H9 (cell line): Measurements from ENCODE around the gene CHCHD1. TPM values are rescaled to one million over a fixed set of nuclear protein-coding genes. Genes with fewer than 3 reads are reported as not detected.

Source experiments
- DNase-seq: peaks from one replicate; pipeline ENCODE4 v3.0.0-alpha.2; 2017
- H2AFZ ChIP-seq: one replicate; pipeline ENCODE4 v1.6.1; 2013; ENCODE audit warnings: mild to moderate bottlenecking, low read length, control low read depth, moderate library complexity
- H2AK5ac ChIP-seq: 2 replicates; pipeline ENCODE4 v1.6.1; 2013; ENCODE audit warnings: low read length, control low read depth, mixed read lengths; ENCODE audit not compliant: insufficient read length
- H2BK120ac ChIP-seq: one replicate; pipeline ENCODE4 v1.6.1; 2013; ENCODE audit warnings: low read depth, mild to moderate bottlenecking, low read length, control low read depth, inconsistent platforms; ENCODE audit not compliant: poor library complexity, severe bottlenecking
- H2BK12ac ChIP-seq: 2 replicates; pipeline ENCODE4 v1.6.1; 2013; ENCODE audit warnings: low read length, control low read depth, mixed read lengths, low read depth; ENCODE audit not compliant: insufficient read length
- H2BK15ac ChIP-seq: 2 replicates; pipeline ENCODE4 v1.6.1; 2013; ENCODE audit warnings: low read depth, low read length, control low read depth
- H2BK20ac ChIP-seq: one replicate; pipeline ENCODE4 v1.6.1; 2013; ENCODE audit warnings: low read depth, mild to moderate bottlenecking, low read length, control low read depth, inconsistent platforms; ENCODE audit not compliant: poor library complexity, severe bottlenecking
- H2BK5ac ChIP-seq: 2 replicates; pipeline ENCODE4 v1.6.1; 2013; ENCODE audit warnings: low read length, control low read depth, mixed read lengths; ENCODE audit not compliant: insufficient read length
- H3K14ac ChIP-seq: 2 replicates; pipeline ENCODE4 v1.6.1; 2013; ENCODE audit warnings: low read length, control low read depth; ENCODE audit not compliant: insufficient read depth
- H3K18ac ChIP-seq: 2 replicates; pipeline ENCODE4 v1.6.1; 2013; ENCODE audit warnings: low read depth, mild to moderate bottlenecking, mixed read lengths, low read length, control low read depth; ENCODE audit not compliant: insufficient read length
- H3K23ac ChIP-seq: 2 replicates; pipeline ENCODE4 v1.6.1; 2013; ENCODE audit warnings: low read length, control low read depth, mixed read lengths, low read depth; ENCODE audit not compliant: insufficient read length
- H3K23me2 ChIP-seq: 2 replicates; pipeline ENCODE4 v1.6.1; 2013; ENCODE audit warnings: low read depth, mild to moderate bottlenecking, mixed read lengths, low read length, control low read depth; ENCODE audit not compliant: insufficient read length, poor library complexity, severe bottlenecking
- H3K27ac ChIP-seq: 2 replicates; pipeline ENCODE4 v1.5.1; 2013; ENCODE audit warnings: low read length, control low read depth, mixed read lengths, low read depth; ENCODE audit not compliant: insufficient read length
- H3K27me3 ChIP-seq: 2 replicates; pipeline ENCODE4 v1.6.1; 2013; ENCODE audit warnings: low read length, control low read depth, inconsistent platforms; ENCODE audit not compliant: insufficient read depth
- H3K4ac ChIP-seq: 2 replicates; pipeline ENCODE4 v1.6.1; 2013; ENCODE audit warnings: low read depth, mild to moderate bottlenecking, control low read depth, inconsistent platforms, low read length, moderate library complexity
- H3K4me1 ChIP-seq: 2 replicates; pipeline ENCODE4 v1.6.1; 2013; ENCODE audit warnings: low read length, control low read depth, inconsistent platforms; ENCODE audit not compliant: insufficient read depth
- H3K4me2 ChIP-seq: 2 replicates; pipeline ENCODE4 v1.6.1; 2013; ENCODE audit warnings: low read length, control low read depth, mixed read lengths; ENCODE audit not compliant: insufficient read length, insufficient read depth
- H3K56ac ChIP-seq: 2 replicates; pipeline ENCODE4 v1.6.1; 2013; ENCODE audit warnings: low read depth, mild to moderate bottlenecking, mixed read lengths, low read length, control low read depth; ENCODE audit not compliant: insufficient read length
- H3K79me1 ChIP-seq: 2 replicates; pipeline ENCODE4 v1.6.1; 2013; ENCODE audit warnings: low read depth, mild to moderate bottlenecking, moderate library complexity, low read length, control low read depth, inconsistent platforms; ENCODE audit not compliant: insufficient read depth, poor library complexity, severe bottlenecking
- H3K79me2 ChIP-seq: 2 replicates; pipeline ENCODE4 v1.6.1; 2013; ENCODE audit warnings: low read length, control low read depth, inconsistent platforms; ENCODE audit not compliant: insufficient read depth
- H3K9ac ChIP-seq: 2 replicates; pipeline ENCODE4 v1.6.1; 2013; ENCODE audit warnings: low read length, control low read depth, mixed read lengths; ENCODE audit not compliant: insufficient read length; ENCODE audit errors: extremely low read depth
- H3K9me3 ChIP-seq: one replicate; pipeline ENCODE4 v1.6.1; 2013; ENCODE audit warnings: low read depth, low read length, inconsistent platforms; ENCODE audit not compliant: control insufficient read depth
- H3T11ph ChIP-seq: one replicate; pipeline ENCODE4 v1.6.1; 2013; ENCODE audit warnings: mild to moderate bottlenecking, low read length, control low read depth, inconsistent platforms
- H4K20me1 ChIP-seq: one replicate; pipeline ENCODE4 v1.6.1; 2013; ENCODE audit not compliant: control insufficient read depth, insufficient read length, insufficient read depth
- H4K5ac ChIP-seq: 2 replicates; pipeline ENCODE4 v1.6.1; 2013; ENCODE audit warnings: low read depth, mild to moderate bottlenecking, mixed read lengths, low read length, control low read depth; ENCODE audit not compliant: insufficient read length
- H4K8ac ChIP-seq: replicated peaks from 2 replicates; pipeline ENCODE4 v1.6.1; 2013; ENCODE audit warnings: low read length, control low read depth, mixed read lengths, low read depth; ENCODE audit not compliant: insufficient read length
- H4K91ac ChIP-seq: 2 replicates; pipeline ENCODE4 v1.6.1; 2013; ENCODE audit warnings: low read depth, mild to moderate bottlenecking, moderate library complexity, mixed read lengths, low read length, control low read depth; ENCODE audit not compliant: insufficient read length
- H3K27ac Mint-ChIP-seq, 3 experiments: 2 replicates in 2 of 3; 3 replicates in 1 of 3; pipeline ENCODE4 v1.8.0; 2020 to 2021; ENCODE audit warnings: mixed read lengths in 3 of 3, mild to moderate bottlenecking in 1 of 3, moderate library complexity in 1 of 3
- H3K27me3 Mint-ChIP-seq: 2 replicates; pipeline ENCODE4 v1.8.0; 2021; ENCODE audit warnings: low read depth, mild to moderate bottlenecking, moderate library complexity, mixed read lengths
- H3K36me3 Mint-ChIP-seq, 3 experiments: 2 replicates in 2 of 3; 3 replicates in 1 of 3; pipeline ENCODE4 v1.8.0; 2020 to 2021; ENCODE audit warnings: low read depth in 3 of 3, mixed read lengths in 3 of 3; ENCODE audit not compliant: insufficient read depth in 1 of 3
- H3K4me1 Mint-ChIP-seq, 2 experiments: 2 replicates each; pipeline ENCODE4 v1.8.0; 2020; ENCODE audit warnings: mixed read lengths in 2 of 2
- H3K4me3 Mint-ChIP-seq, 2 experiments: 2 replicates in 1 of 2; 3 replicates in 1 of 2; pipeline ENCODE4 v1.8.0; 2020 to 2021; ENCODE audit warnings: mild to moderate bottlenecking in 2 of 2, mixed read lengths in 2 of 2, moderate library complexity in 1 of 2
- H3K9me3 Mint-ChIP-seq, 2 experiments: 2 replicates in 1 of 2; 3 replicates in 1 of 2; pipeline ENCODE4 v1.8.0; 2020; ENCODE audit warnings: mild to moderate bottlenecking in 2 of 2, mixed read lengths in 2 of 2, moderate library complexity in 1 of 2
- WGBS: extraction: QIAGEN DNeasy Blood & Tissue Kit; methylation state at CpG from one replicate; pipeline ENCODE4 v1.1.7; 2013; ENCODE audit warnings: missing lambda C conversion rate, low lambda C conversion rate, mixed read lengths; ENCODE audit not compliant: insufficient read length; ENCODE audit errors: extremely low coverage; 5-methylcytosine and 5-hydroxymethylcytosine counted together
- total RNA-seq: library from RNA; stranded (reverse); gene quantifications from 2 replicates; pipeline ENCODE4 v1.2.1, GENCODE V29; 2021
- TF ChIP-seq, protein P1 (sequence below): fragments of 200-600 bp; sonication (generic); conservative IDR thresholded peaks from 3 replicates; pipeline ENCODE4 v1.8.0; 2021; ENCODE audit warnings: antibody characterized with exemption, mild to moderate bottlenecking

The CHCHD1 gene
- total RNA-seq, 1 experiment from 2014 or later = 45.9 TPM

DNA sequence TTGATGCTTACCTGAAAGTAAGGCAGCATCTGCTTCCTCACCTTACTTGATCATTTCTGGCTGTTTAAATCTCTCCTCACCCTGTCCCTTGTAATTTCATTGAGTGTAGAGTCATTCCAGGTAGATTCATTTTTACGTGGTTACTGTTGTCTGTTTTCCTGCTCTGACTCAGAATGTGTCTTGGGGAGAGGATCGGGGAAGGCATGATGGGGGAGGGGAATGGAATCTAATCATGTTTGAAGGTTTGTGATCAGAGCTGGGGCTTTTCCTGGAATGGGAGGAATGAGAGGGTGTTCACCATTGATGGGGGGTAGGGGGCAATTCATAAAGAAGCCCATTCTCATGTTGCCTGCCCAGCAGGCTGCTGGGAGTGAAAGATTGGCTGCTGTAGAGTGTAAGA, 18.9 kb upstream of the CHCHD1 start:
- H3K23ac ChIP-seq = no peak overlapping the region
- Mint-ChIP-seq H3K4me1 (peaks cover 0 to 3% of the 10 kb centered on the region in 2 experiments; a peak in 1 of 4 replicates), H3K9me3 (no peaks in the 10 kb centered on the region), H3K27me3 (no peaks in the 10 kb centered on the region), H3K27ac (no peak overlapping the region), H3K36me3 (peaks cover 27 to 78% (median 65%) of the 10 kb centered on the region in 3 experiments), H3K4me3 (no peak overlapping the region)
- H3K23me2 ChIP-seq = no peaks in the 10 kb centered on the region
- H2BK15ac ChIP-seq = no peak overlapping the region
- H2AK5ac ChIP-seq = no peak overlapping the region
- H4K8ac ChIP-seq = no peak overlapping the region
- no peak overlapping the region for H3K56ac ChIP-seq
- H2BK20ac ChIP-seq = no peak overlapping the region
- no peak overlapping the region for H4K91ac ChIP-seq
- no peak overlapping the region for H3K4me2 ChIP-seq
- WGBS = no CpG with 5 or more reads among the region's 2 CpGs
- no peak overlapping the region for H3T11ph ChIP-seq
- H2AFZ ChIP-seq = no peak overlapping the region
- no peak overlapping the region for H2BK12ac ChIP-seq
- no peaks in the 10 kb centered on the region for H3K27me3 ChIP-seq
- H3K4ac ChIP-seq = no peak overlapping the region
- DNase-seq = no peak
- H3K14ac ChIP-seq = no peak overlapping the region
- H3K4me1 ChIP-seq = no peaks in the 10 kb centered on the region
- no peak overlapping the region for H2BK5ac ChIP-seq
- H3K79me2 ChIP-seq = no peaks in the 10 kb centered on the region
- TF ChIP-seq, protein P1, sequence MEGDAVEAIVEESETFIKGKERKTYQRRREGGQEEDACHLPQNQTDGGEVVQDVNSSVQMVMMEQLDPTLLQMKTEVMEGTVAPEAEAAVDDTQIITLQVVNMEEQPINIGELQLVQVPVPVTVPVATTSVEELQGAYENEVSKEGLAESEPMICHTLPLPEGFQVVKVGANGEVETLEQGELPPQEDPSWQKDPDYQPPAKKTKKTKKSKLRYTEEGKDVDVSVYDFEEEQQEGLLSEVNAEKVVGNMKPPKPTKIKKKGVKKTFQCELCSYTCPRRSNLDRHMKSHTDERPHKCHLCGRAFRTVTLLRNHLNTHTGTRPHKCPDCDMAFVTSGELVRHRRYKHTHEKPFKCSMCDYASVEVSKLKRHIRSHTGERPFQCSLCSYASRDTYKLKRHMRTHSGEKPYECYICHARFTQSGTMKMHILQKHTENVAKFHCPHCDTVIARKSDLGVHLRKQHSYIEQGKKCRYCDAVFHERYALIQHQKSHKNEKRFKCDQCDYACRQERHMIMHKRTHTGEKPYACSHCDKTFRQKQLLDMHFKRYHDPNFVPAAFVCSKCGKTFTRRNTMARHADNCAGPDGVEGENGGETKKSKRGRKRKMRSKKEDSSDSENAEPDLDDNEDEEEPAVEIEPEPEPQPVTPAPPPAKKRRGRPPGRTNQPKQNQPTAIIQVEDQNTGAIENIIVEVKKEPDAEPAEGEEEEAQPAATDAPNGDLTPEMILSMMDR = no peak
- H3K9me3 ChIP-seq = no peaks in the 10 kb centered on the region
- H3K27ac ChIP-seq = no peak overlapping the region
- H4K5ac ChIP-seq = no peak overlapping the region
- H3K9ac ChIP-seq = no peak overlapping the region
- no peak overlapping the region for H2BK120ac ChIP-seq
- no peak overlapping the region for H3K18ac ChIP-seq
- no peaks in the 10 kb centered on the region for H3K79me1 ChIP-seq
- H4K20me1 ChIP-seq = no peaks in the 10 kb centered on the region
